ENCODE results near the gene RGS10.

DNA sequence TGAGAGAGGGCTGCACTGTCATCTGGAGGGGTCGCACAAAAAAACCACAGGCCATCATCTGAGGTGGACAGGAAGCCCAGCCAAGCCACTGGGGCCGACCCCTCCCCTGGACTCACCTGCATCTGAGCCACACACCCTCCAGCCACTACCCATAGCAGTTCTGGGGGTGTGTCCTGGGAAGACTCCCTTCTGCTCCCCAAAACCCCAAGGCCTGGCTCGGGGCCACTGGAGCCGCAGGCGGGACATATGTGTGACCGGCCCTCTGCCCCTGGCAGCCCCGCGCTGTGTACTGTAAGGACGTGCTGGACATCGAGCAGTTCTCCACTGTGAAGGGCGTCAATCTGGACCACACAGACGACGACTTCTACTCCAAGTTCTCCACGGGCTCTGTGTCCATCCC is 90.1 kb downstream of the RGS10 start:
- TF ChIP-seq, protein P1, sequence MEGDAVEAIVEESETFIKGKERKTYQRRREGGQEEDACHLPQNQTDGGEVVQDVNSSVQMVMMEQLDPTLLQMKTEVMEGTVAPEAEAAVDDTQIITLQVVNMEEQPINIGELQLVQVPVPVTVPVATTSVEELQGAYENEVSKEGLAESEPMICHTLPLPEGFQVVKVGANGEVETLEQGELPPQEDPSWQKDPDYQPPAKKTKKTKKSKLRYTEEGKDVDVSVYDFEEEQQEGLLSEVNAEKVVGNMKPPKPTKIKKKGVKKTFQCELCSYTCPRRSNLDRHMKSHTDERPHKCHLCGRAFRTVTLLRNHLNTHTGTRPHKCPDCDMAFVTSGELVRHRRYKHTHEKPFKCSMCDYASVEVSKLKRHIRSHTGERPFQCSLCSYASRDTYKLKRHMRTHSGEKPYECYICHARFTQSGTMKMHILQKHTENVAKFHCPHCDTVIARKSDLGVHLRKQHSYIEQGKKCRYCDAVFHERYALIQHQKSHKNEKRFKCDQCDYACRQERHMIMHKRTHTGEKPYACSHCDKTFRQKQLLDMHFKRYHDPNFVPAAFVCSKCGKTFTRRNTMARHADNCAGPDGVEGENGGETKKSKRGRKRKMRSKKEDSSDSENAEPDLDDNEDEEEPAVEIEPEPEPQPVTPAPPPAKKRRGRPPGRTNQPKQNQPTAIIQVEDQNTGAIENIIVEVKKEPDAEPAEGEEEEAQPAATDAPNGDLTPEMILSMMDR (IDR thresholded peaks at IDR 0.05), result no peak
- no peak for TF ChIP-seq POLR2A (IDR thresholded peaks at IDR 0.05)

Data from breast epithelium (tissue), 3 donors.